G401 (cell line): Measurements from ENCODE around the gene AIG1. TPM values are rescaled to one million over a fixed set of nuclear protein-coding genes. Genes with fewer than 3 reads are reported as not detected.

Experiments used
- DNase-seq: peaks from one replicate; pipeline ENCODE4 v3.0.0-alpha.2; 2015; ENCODE audit warnings: low spot score
- in situ Hi-C: cut with HindIII; loops from 2 replicates; pipeline ENCODE4 v1.10.0; 2016; ENCODE audit warnings: low sequenced_read_pairs, mixed read lengths
- total RNA-seq: library from RNA; depleted of rRNA; stranded (reverse); fragments of >200 nt; shearing (Covaris generic); gene quantifications from 2 replicates; pipeline ENCODE4 v1.2.3, GENCODE V29; 2014

The AIG1 gene
- total RNA-seq, 1 experiment from 2014 or later: 28.9 TPM

DNA sequence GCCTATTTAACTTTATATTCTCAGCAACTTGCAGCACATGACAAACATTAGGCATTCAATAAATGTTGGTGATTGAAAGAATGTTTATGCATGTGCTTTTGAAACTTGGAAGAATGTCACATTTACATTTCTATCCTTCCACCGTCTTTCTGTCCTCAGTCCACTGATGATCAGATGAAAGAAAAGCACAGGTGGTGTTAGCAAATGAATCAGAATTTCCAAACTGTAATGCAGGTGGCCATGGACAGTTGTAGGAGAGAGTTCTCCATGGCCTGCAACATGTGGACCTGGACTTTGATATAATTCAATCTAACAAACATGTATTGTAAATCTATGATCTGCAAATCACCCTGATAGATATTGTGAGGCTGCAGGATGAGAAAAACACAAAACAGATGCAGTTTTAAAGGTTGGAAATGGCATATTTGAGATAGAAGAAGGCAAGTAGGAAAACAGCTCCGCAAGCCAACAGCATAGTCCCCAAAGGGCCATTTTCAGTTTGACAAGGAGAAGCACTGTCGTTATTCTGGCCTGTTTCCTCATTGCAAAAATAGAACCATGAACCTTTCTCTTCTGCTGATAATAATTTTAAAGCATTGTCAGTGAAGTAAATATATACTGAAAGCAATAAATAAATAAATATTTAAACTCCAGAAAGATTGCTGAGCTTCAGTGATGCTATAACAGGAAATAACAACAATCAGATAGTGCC is 119.4 kb downstream of the AIG1 start:
- no peak for DNase-seq
- in situ Hi-C loops: no loop called here

GRCh38 chr6:143180826-143181225 is 120.1 kb downstream of the AIG1 start:
- no peak for DNase-seq
- in situ Hi-C loops: no loop called here

DNA sequence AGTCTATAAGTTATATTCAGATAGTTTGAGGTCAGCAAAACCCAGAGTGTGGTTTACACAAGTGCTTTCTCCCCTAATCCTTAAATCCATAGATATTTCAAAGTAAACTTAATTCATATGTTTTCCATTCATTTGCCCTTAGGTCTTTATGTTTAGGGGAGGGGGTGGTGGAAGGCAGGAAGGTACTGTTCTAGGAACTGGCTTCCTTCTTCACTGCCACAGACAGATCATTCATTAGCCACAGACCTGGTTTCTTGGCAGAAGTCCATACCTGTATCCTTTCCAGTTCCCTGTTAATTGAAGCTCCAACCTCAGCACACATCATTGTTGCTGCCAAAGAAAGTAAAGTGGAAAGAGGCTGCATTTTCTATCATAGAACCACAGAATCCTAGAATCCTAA is 123.0 kb downstream of the AIG1 start:
- DNase-seq: peak; percentile 61
- in situ Hi-C loops: no loop called here

- in situ Hi-C loops: no loop called here
- DNase-seq: no peak
These were observed 124.6 kb downstream of the AIG1 start for GRCh38 chr6:143185288-143185687.

- in situ Hi-C loops: no loop called here
- peak; percentile 32 for DNase-seq
These were observed 126.7 kb downstream of the AIG1 start for GRCh38 chr6:143187238-143187923.

DNA sequence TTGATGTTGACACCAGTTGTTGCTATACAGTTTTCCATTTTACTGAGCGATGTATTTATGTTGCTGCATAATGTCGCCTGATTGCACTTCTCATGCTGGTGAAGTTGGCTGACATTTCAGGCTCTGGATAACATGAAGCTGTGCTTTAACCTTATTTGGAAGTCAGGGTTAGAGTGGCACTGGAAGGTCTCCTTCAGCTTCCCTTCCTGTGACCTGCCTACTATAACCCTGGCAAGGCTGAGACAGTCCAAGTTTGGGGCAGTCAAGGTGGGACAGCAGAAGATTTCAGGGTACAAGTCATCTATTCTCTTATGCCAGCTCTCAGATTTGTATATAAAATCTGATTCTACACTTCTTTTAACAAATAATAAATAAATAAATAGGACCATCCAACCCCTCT is 127.6 kb downstream of the AIG1 start:
- DNase-seq: no peak

DNA sequence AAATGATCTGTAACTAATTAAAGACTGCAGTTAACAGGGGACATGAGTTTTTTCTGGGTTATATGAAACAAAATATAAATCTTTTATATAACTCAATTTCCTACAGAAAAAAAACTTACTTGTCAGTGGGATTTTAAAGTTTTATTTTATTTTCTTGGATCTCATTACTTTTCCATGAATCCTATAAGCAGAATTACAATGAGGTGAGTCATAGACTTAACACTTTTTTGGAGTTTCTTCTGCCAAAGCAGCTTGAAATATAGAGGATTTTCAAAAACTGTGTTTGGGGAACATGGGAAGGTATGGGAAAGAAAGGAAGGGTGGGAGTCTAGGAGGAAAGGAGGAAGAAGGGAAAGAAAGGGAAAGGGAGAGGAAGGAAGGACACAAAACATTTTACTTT is 130.7 kb downstream of the AIG1 start:
- DNase-seq: no peak

More for the DNA sequence above, 127.6 kb downstream of the AIG1 start:
- in situ Hi-C loops: no loop called here

GRCh38 chr6:143192766-143193165 is 132.1 kb downstream of the AIG1 start:
- no peak for DNase-seq
- in situ Hi-C loops: no loop called here

More for the DNA sequence above, 130.7 kb downstream of the AIG1 start:
- in situ Hi-C loops: no loop called here

- in situ Hi-C loops: no loop called here
- no peak for DNase-seq
These were observed 132.9 kb downstream of the AIG1 start for GRCh38 chr6:143193571-143194094.

GRCh38 chr6:143194095-143194589 is 133.5 kb downstream of the AIG1 start:
- in situ Hi-C loops: no loop called here
- no peak for DNase-seq

DNA sequence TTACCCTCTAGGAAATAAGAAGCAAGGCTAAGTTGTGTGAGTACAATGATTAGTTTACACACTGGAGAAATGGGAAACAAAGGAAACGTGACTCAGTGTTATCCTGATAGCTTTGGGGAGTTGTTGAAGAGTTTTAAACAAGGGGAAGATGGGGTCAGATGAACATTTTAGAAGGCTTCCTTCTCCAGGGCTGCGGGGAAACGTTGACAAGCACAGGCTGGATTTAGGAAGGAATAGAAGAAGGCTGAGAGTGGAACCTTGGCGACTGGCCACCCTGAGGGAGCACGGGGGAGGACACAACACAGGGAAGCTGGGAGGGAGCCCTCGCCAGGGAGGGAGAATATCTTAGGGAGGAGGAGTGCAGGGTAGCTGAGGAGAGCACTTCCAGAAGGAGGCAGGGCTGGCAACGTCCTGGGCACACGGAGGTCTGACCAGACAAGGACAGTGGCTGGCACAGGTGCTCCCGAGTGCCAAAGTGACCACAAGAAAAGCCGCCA is 134.7 kb downstream of the AIG1 start:
- in situ Hi-C loops: no loop called here
- DNase-seq: no peak

DNA sequence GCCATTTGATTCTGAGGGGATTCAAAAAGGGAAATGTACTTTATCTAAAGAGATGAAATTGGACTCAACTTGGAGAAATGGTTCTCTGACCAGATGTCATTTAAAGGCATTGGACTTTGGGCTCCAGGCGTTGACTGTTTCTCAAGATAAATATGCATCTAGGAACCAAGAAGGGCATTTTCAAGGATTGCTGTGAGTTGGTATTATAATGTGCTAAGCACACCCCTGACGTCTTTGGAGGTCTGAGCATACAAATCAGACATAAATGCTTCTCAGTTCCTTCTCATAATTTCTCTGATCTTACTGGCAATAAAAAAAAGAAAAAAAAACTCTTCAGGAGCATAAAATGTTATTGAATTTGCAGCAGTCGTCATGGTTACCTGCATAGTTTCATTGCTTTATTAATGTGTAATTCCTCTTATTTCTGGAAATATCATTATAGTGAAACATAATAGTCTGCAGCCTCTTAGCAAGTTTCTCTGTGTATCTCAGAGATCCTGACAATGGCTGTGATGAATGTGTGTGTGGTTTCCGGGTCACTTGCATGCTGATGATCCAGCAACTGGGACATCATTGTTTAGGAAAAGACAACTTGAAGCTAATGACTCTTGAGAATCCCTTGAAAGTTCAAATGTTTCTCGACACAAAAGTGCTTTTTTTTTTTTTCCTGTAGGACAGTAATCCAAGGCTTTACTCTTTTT is 136.0 kb downstream of the AIG1 start:
- DNase-seq: no peak

GRCh38 chr6:143197377-143197776 is 136.7 kb downstream of the AIG1 start:
- DNase-seq: no peak
- in situ Hi-C loops: no loop called here

More for the DNA sequence above, 136.0 kb downstream of the AIG1 start:
- in situ Hi-C loops: no loop called here

GRCh38 chr6:143198312-143198711 is 137.6 kb downstream of the AIG1 start:
- no peak for DNase-seq
- in situ Hi-C loops: no loop called here

DNA sequence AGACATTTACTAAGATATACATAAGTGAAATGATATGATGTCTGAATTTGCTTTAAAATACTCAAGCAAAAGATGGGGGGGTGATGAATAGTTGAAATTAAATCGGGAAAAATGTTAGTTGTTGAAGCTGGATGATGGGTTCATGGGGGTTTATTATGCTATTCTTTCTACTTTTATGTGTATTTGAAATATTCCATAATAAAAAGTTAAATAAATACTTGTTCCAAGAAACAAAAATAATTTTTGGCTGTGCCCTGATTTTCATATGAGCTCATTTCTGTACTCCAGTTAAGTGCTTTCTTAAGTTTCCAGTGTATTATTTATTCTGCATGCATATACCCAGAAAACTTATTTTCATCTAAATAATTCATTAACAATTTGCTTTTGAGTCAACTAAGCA is 138.6 kb downstream of the AIG1 start:
- in situ Hi-C loops: no loop called here

GRCh38 chr6:143200167-143200770 is 139.6 kb downstream of the AIG1 start:
- no peak for DNase-seq
- in situ Hi-C loops: no loop called here

More for the DNA sequence above, 138.6 kb downstream of the AIG1 start:
- DNase-seq: no peak

GRCh38 chr6:143204045-143204444 is 143.4 kb downstream of the AIG1 start:
- DNase-seq: no peak
- in situ Hi-C loops: no loop called here

DNA sequence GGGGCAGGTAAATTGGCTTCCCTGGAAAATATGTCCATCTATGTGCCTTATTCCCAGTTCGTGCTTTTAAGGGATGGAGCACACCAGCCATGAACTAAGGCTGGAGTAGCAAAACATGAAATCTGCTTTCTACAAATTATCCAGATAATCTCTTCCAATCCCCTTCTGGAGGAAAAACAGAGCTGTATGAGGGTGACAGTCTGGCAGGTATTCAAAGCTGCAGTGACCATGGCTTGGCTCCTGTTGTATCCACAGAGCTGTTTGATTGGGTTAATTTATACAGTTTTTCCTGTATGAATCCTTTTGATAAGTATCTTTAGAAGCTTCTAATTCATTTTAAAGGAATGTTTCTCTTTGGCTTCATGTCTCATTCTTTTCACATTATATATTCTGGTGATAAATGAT is 144.4 kb downstream of the AIG1 start:
- in situ Hi-C loops: no loop called here
- DNase-seq: no peak

- DNase-seq: no peak
- in situ Hi-C loops: no loop called here
These were observed 144.9 kb downstream of the AIG1 start for GRCh38 chr6:143205585-143205984.
